Hepatocyte (in vitro differentiated cells): ENCODE data around the gene PSMB10.

Experiments
- CTCF ChIP-seq: fragments of 200-600 bp; sonication (generic); IDR thresholded peaks from 2 replicates; pipeline ENCODE4 v1.5.1; 2016; ENCODE audit warnings: antibody characterized with exemption, mild to moderate bottlenecking; ENCODE audit not compliant: poor library complexity
- EZH2 ChIP-seq: fragments of 200-600 bp; sonication (generic); IDR thresholded peaks from 2 replicates; pipeline ENCODE4 v1.6.1; 2016; ENCODE audit warnings: antibody characterized with exemption, mild to moderate bottlenecking, borderline replicate concordance
- EZH2phosphoT487 ChIP-seq: fragments of 200-600 bp; sonication (generic); IDR thresholded peaks from one replicate; pipeline ENCODE4 v1.6.1; 2018; ENCODE audit warnings: antibody characterized with exemption, mild to moderate bottlenecking, low read depth, moderate library complexity; ENCODE audit not compliant: unreplicated experiment, severe bottlenecking

GRCh38 chr16:67924140-67924906, 12.3 kb downstream of the PSMB10 start:
- TF ChIP-seq CTCF (no peak), EZH2 (no peak), EZH2phosphoT487 (no peak)
